Stimulated activated naive CD8-positive, alpha-beta T cell treated with anti-CD3 and anti-CD28 coated beads, Interleukin-15, Interleukin-2, amounts not matched to agents 100 ng/mL and 50 ng/mL, for 24 hours (primary cell): ENCODE results near the gene TOLLIP.
A peak's percentile ranks its signal among the peaks of the same experiment; 100 is the strongest.

ENCODE experiments used
- H3K27ac Mint-ChIP-seq: one replicate; pipeline ENCODE4 v1.8.0; 2021; ENCODE audit warnings: mild to moderate bottlenecking, mixed read lengths
- H3K27me3 Mint-ChIP-seq: one replicate; pipeline ENCODE4 v1.8.0; 2021; ENCODE audit warnings: mixed read lengths
- H3K36me3 Mint-ChIP-seq: one replicate; pipeline ENCODE4 v1.8.0; 2021; ENCODE audit warnings: low read depth, mixed read lengths
- H3K4me1 Mint-ChIP-seq: one replicate; pipeline ENCODE4 v1.8.0; 2021; ENCODE audit warnings: low read depth, mixed read lengths
- H3K4me3 Mint-ChIP-seq: one replicate; pipeline ENCODE4 v1.8.0; 2021; ENCODE audit warnings: mild to moderate bottlenecking, mixed read lengths
- H3K9me3 Mint-ChIP-seq: one replicate; pipeline ENCODE4 v1.8.0; 2021; ENCODE audit warnings: mixed read lengths

The TOLLIP gene

GRCh38 chr11:1263010-1263409 is 46.4 kb downstream of the TOLLIP start:
- Mint-ChIP-seq H3K4me3 (peak overlapping the region; percentile 81), H3K9me3 (peaks cover 8% of the 10 kb centered on the region)

DNA sequence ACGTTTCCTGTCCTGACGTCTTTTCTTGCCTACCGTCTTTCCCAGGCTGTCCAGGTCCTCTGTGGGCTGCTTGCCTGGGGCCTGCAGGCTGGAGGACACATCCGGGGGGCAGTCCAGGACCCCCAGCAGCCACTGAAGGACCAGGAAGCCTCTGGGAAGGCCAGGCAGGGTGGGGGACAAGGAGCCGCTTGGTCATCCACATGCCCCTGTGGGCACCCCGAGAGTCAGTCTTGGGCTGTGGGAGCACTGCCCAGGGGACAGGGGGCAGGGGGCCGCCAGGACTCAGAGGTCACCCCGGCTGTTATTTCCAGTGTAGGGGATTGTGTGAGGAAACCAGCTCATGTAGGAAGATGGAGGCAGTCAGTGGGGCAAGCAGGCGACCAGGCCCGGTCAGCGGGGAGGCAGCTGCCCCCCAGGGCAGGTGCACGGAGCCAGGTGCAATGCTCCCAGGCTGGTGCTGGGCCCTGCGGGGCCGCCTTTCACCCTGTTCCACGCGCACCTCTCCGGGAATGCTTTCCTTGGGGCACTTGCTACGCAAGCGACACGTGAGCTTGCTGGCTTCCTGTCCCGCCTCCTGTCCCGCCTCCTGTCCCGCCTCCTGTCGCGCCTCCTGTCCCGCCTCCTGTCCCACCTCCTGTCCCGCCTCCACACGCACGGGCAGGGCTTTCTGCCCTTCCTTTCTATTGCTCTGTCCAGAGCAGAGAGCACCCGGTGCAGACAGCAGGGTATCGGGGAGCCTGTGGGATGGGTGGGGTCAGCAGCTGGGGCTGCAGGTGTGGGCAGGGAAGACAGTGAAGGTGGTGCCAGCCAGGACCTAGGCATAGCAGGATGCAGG is 47.0 kb downstream of the TOLLIP start:
- peak overlapping the region; percentile 89 for H3K27ac Mint-ChIP-seq
- H3K9me3 Mint-ChIP-seq = peaks cover 8% of the 10 kb centered on the region
- H3K27me3 Mint-ChIP-seq = no peaks in the 10 kb centered on the region

More at GRCh38 chr11:1263010-1263409, 46.4 kb downstream of the TOLLIP start:
- no peaks in the 10 kb centered on the region for H3K27me3 Mint-ChIP-seq
- H3K36me3 Mint-ChIP-seq = peaks cover 20% of the 10 kb centered on the region
- peak overlapping the region; percentile 89 for H3K27ac Mint-ChIP-seq
- peaks cover 21% of the 10 kb centered on the region for H3K4me1 Mint-ChIP-seq

GRCh38 chr11:1261241-1262071 is 48.0 kb downstream of the TOLLIP start:
- no peaks in the 10 kb centered on the region for H3K27me3 Mint-ChIP-seq
- peak overlapping the region; percentile 81 for H3K4me3 Mint-ChIP-seq
- H3K4me1 Mint-ChIP-seq = peaks cover 21% of the 10 kb centered on the region
- H3K36me3 Mint-ChIP-seq = peaks cover 16% of the 10 kb centered on the region
- peak overlapping the region; percentile 89 for H3K27ac Mint-ChIP-seq
- H3K9me3 Mint-ChIP-seq = peaks cover 8% of the 10 kb centered on the region

More for the DNA sequence above, 47.0 kb downstream of the TOLLIP start:
- H3K4me1 Mint-ChIP-seq = peaks cover 21% of the 10 kb centered on the region
- peak overlapping the region; percentile 81 for H3K4me3 Mint-ChIP-seq
- peaks cover 20% of the 10 kb centered on the region for H3K36me3 Mint-ChIP-seq

DNA sequence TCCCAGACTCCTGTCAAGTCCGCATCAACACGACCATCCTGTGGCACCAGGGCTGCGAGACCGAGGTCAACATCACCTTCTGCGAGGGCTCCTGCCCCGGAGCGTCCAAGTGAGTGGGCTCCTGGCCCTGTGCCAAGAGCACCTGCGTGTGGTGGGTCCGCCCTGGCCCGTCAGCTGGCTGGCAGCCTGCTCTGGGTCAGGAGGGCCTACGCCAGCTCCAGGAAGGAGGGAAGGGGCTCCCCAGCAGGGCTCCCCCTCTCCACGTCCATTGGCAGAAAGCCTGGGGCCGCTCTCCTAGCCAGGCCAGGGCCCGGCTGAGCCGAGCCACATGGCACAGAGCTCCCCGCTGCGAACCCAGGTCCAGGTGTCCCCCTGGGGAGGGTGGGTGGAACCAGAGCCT is 48.8 kb downstream of the TOLLIP start:
- H3K27me3 Mint-ChIP-seq = no peaks in the 10 kb centered on the region
- no peak overlapping the region for H3K27ac Mint-ChIP-seq
- H3K9me3 Mint-ChIP-seq = peaks cover 8% of the 10 kb centered on the region
- H3K36me3 Mint-ChIP-seq = peaks cover 11% of the 10 kb centered on the region
- H3K4me3 Mint-ChIP-seq = no peak overlapping the region
- H3K4me1 Mint-ChIP-seq = peaks cover 21% of the 10 kb centered on the region

GRCh38 chr11:1260023-1260501 is 49.4 kb downstream of the TOLLIP start:
- Mint-ChIP-seq H3K27ac (no peak overlapping the region), H3K4me3 (no peak overlapping the region), H3K36me3 (peaks cover 7% of the 10 kb centered on the region), H3K27me3 (no peaks in the 10 kb centered on the region), H3K4me1 (peaks cover 20% of the 10 kb centered on the region), H3K9me3 (peaks cover 6% of the 10 kb centered on the region)

DNA sequence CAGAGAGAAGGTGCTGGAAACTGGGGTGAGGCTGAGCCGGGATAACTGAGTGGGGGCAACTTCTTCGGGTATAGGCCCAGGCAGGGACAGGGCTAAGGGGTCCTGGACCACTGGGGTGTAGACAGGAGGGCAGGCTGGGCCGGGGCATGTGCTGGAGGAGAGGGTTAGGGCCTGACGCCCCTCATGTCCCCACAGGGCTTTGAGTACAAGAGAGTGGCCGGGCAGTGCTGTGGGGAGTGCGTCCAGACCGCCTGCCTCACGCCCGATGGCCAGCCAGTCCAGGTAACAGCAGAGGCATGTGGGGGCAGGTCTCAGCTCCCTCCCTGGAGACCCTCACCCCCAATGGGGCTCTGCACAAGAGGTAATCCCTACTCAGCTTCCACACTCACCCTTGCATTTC is 49.9 kb downstream of the TOLLIP start:
- no peak overlapping the region for H3K27ac Mint-ChIP-seq
- no peak overlapping the region for H3K4me3 Mint-ChIP-seq
- H3K9me3 Mint-ChIP-seq = peaks cover 1% of the 10 kb centered on the region
- H3K27me3 Mint-ChIP-seq = no peaks in the 10 kb centered on the region
- peaks cover 2% of the 10 kb centered on the region for H3K36me3 Mint-ChIP-seq
- H3K4me1 Mint-ChIP-seq = peaks cover 15% of the 10 kb centered on the region

DNA sequence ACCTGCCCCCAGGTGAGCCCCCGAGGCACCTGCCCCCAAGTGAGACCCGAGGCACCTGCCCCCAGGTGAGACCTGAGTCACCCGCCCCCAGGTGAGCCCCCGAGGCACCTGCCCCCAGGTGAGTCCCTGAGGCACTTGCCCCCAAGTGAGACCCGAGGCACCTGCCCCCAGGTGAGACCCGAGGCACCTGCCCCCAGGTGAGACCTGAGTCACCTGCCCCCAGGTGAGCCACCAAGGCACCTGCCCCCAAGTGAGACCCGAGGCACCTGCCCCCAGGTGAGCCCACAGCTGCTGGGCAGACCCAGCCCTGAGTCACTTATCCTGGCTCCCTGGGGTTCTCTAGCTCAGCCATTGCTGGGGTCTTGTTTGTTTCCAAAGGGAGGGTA is 50.4 kb downstream of the TOLLIP start:
- Mint-ChIP-seq H3K36me3 (no peaks in the 10 kb centered on the region), H3K27me3 (no peaks in the 10 kb centered on the region), H3K4me3 (no peak overlapping the region), H3K4me1 (peaks cover 10% of the 10 kb centered on the region), H3K9me3 (no peaks in the 10 kb centered on the region), H3K27ac (no peak overlapping the region)

DNA sequence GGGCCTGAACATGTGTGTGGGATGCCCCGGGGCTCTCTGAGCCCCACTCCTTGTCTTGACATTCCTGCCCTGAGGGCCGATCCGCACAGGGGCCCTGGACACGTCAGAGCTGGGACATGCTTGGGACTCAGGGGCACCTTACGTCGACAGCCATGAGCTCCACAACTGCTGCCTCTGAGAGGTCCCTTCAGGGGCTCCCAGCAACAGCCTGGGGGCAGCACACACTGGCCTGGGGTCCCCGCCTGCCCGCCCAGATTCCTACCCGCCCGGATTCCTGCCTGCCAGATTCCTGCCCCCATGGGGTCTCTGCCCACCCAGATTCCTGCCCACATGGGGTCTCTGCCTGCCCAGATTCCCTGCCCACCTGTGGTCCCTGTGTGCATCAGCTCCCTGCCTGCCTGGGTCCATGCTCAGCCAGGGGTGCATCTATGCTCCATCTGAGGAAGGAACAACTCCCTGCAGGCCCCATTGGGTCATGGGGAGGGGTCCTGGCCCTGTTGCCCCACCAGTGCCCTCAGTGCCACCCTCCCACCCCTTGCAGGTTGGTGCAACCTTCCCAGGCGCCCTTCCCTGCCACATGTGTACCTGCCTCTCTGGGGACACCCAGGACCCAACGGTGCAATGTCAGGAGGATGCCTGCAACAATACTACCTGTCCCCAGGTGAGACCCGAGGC is 50.9 kb downstream of the TOLLIP start:
- Mint-ChIP-seq H3K27ac (no peak overlapping the region), H3K4me1 (peaks cover 8% of the 10 kb centered on the region), H3K9me3 (no peaks in the 10 kb centered on the region), H3K4me3 (no peak overlapping the region), H3K36me3 (no peaks in the 10 kb centered on the region), H3K27me3 (no peaks in the 10 kb centered on the region)

DNA sequence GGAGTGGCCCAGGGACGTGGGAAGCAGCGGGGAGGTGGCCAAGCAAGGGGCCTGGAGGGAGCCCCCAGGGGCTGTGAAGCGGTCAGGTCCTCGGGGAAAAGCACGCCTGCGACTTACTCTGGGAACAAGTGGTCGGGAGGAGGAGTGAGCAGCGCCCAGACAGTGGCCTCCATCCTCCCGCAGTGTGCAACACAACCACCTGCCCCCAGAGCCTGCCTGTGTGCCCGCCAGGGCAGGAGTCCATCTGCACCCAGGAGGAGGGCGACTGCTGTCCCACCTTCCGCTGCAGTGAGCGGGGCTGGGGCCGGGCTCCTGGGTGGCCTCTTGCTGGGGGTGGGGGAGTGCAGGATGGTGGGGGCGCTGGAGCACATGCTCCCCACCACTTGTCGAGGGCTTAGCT is 51.5 kb downstream of the TOLLIP start:
- no peak overlapping the region for H3K27ac Mint-ChIP-seq

DNA sequence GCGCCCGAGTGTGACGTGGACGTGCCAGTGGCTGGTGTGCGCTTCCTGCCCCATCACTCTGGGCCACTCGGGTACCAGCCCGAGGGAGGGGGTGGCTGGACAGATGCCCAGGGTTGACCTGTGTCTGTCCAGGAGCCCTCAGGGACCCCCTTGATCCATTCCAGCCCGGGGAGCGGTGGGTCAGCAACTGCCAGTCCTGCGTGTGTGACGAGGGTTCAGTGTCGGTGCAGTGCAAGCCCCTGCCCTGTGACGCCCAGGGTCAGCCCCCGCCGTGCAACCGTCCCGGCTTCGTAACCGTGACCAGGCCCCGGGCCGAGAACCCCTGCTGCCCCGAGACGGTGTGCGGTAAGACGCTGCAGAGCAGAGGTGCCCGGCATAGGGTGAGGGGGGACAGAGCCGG is 52.1 kb downstream of the TOLLIP start:
- Mint-ChIP-seq H3K27ac (no peak overlapping the region), H3K27me3 (no peaks in the 10 kb centered on the region), H3K4me3 (no peak overlapping the region), H3K4me1 (no peaks in the 10 kb centered on the region), H3K36me3 (no peaks in the 10 kb centered on the region), H3K9me3 (no peaks in the 10 kb centered on the region)

More for the DNA sequence above, 51.5 kb downstream of the TOLLIP start:
- no peaks in the 10 kb centered on the region for H3K9me3 Mint-ChIP-seq
- no peaks in the 10 kb centered on the region for H3K27me3 Mint-ChIP-seq
- H3K4me3 Mint-ChIP-seq = no peak overlapping the region
- no peaks in the 10 kb centered on the region for H3K36me3 Mint-ChIP-seq
- peaks cover 4% of the 10 kb centered on the region for H3K4me1 Mint-ChIP-seq

DNA sequence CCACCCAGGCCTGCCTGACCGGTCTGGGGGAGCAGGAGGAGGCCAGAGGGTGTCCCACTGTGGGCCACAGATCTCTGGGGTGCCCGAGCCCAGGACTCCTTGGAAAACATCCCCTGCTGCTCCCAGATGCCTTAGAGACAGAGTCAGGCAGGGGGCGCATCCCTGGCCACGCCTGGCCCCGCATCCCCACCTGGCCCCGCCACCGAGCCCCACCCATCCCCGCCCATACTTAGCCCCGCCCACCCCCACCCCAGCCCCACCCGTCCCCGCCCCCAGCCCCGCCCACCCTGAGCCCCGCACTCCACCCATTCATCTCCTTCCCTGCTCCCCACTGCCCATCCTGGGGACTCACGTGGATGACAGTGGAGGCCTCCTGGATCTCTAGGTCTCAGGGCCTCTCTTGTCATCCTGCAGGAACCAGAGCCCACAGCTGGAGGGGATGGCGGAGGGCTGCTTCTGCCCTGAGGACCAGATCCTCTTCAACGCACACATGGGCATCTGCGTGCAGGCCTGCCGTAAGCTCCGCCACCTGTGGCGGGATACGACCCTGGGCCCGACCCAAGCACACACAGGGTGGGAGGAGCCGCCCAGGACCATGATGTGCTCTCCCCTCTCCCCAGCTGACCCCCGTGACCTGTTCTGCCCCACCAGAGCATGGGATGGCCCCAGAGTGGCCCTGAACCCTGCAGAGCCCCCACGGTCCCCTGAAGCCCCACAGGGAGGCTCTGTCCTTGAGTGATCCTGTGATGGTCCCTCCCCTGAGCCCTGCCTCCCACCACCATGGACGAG is 53.0 kb downstream of the TOLLIP start:
- H3K27me3 Mint-ChIP-seq = no peaks in the 10 kb centered on the region
- no peaks in the 10 kb centered on the region for H3K36me3 Mint-ChIP-seq
- no peak overlapping the region for H3K4me3 Mint-ChIP-seq
- H3K9me3 Mint-ChIP-seq = no peaks in the 10 kb centered on the region
- H3K4me1 Mint-ChIP-seq = no peaks in the 10 kb centered on the region
- no peak overlapping the region for H3K27ac Mint-ChIP-seq

GRCh38 chr11:1255151-1255550 is 54.3 kb downstream of the TOLLIP start:
- Mint-ChIP-seq H3K27ac (no peak overlapping the region), H3K4me3 (no peak overlapping the region), H3K36me3 (no peaks in the 10 kb centered on the region), H3K27me3 (no peaks in the 10 kb centered on the region), H3K9me3 (no peaks in the 10 kb centered on the region), H3K4me1 (no peaks in the 10 kb centered on the region)

GRCh38 chr11:1254733-1255132 is 54.7 kb downstream of the TOLLIP start:
- no peak overlapping the region for H3K27ac Mint-ChIP-seq
- H3K9me3 Mint-ChIP-seq = no peaks in the 10 kb centered on the region
- H3K36me3 Mint-ChIP-seq = no peaks in the 10 kb centered on the region
- no peak overlapping the region for H3K4me3 Mint-ChIP-seq
- H3K27me3 Mint-ChIP-seq = no peaks in the 10 kb centered on the region
- H3K4me1 Mint-ChIP-seq = no peaks in the 10 kb centered on the region

GRCh38 chr11:1254086-1254648 is 55.3 kb downstream of the TOLLIP start:
- Mint-ChIP-seq H3K27me3 (no peaks in the 10 kb centered on the region), H3K9me3 (no peaks in the 10 kb centered on the region), H3K4me1 (no peaks in the 10 kb centered on the region), H3K27ac (no peak overlapping the region), H3K4me3 (no peak overlapping the region), H3K36me3 (no peaks in the 10 kb centered on the region)
